Measurements from ENCODE around the gene C19orf18.
"Not testable (repeated sequence)": the region's sequence is repeated elsewhere in the genome, so short reads cannot be mapped to it uniquely, and the experiment has no call there.

Gene C19orf18

GRCh38 chr19:57974434-57974833 is at the start of gene C19orf18:
Gene C19orf18 (minus strand): TSS chr19:57974534. CDS start chr19:57974432, 102 bp downstream.
- no peak for DNase-seq (ENCODE audit: low spot score)

- no peak for DNase-seq (ENCODE audit: low spot score)
Measured at GRCh38 chr19:58022283-58022660, 47.9 kb upstream of the C19orf18 start.

DNA sequence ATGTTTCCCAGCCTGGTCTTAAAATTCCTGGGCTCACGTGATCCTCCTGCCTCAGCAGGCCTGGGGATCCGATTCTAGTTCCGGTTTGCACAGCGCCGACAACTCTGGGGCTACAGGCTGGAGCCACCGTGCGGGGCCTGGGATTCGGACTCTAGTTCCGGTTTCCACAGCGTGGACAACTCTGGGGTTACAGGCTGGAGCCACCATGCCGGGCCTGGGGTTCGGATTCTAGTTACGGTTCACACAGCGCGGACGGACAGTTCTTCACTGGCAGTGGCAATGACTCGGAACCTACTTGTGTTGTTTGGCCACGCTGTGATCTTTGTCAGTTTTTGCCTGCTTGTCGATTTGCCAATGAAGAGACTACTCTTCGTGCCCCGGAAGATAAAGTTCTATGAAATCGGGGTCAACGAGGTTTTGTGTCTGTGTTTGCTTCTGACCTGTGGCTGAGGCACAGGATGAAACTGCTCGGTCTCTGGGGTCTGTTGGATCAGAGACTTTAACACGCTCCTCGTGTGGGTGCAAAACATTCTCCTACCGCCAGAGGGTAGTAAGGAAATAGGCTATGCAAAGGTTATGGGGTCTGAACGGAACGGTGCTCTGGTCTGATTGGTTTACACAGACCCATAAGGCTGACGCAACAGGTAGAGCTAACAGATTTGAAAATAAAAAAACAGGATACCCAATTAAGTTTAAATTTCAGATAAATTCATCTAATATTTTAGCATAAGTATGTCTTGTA is 47.4 kb upstream of the C19orf18 start:
- peak; percentile 82 for DNase-seq (ENCODE audit: low spot score)

DNA sequence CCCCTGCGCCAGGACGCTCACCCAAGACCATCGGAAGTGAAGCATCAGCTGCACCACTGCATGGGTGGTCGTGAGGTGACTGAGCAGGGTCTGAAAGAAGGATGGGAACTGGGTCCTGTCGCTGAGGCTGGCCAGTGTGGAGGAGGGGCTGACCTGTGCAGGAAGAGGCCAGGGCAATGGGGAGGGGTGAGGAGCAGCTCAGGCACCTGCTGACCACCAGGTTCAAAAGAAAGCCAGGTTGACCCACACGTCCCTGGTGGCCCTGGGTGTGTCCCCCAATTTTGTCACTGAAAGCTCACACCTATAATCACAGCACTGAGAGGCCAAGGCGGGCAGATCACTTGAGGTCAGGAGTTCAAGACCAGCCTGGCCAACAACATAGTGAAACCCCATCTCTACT is 45.8 kb upstream of the C19orf18 start:
- no peak for DNase-seq (ENCODE audit: low spot score)

GRCh38 chr19:58014141-58014540 is 39.8 kb upstream of the C19orf18 start:
- no peak for DNase-seq (ENCODE audit: low spot score)

- no peak for DNase-seq (ENCODE audit: low spot score)
Measured at GRCh38 chr19:58010507-58010906, 36.2 kb upstream of the C19orf18 start.

DNA sequence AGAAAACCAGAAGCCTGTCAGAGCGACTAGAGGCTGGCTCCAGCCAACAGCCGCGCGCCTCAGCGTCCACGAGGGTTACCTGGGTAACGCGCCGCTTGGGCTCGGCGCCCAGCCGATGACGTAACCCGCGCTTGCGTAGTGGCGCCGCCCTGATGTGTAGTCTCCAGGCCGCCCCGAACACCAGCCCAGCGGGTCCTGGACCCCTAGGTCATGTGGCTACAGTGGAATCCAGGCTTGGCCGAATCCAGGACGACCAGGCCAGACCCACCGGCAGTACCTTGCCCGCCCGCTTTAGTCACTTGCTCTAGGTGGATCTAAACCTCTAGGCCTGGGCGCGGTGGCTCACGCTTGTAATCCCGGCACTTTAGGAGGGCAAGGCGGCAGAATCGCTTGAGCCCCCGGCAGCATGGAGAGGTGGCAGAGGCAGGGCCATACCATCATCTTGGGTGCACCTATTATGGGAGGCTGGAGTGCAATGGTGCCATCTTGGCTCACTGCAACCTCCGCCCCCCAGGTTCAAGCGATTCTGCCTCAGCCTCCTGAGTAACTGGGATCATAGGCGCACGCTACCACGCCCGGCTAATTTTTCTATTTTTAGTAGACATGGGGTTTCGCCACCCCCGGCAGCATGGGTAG is 35.5 kb upstream of the C19orf18 start:
- DNase-seq (ENCODE audit: low spot score): peak; percentile 86

DNA sequence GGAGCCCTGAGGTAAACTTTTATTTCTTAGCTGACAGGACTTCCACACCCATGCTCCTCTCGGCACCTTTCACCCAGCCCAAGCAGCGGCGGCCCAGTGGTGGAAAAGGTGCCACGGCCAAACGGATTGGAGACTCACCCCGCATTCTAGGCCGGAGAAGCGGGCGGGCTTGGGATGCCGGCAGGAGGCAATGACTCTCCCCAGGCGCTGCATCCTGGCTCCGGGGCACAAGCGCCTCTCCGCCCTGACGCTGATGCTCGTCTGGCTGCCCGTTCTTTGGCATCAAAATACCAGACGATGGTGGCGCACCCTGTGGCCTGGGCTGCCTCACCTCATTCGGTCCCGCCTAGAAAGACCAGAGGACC is 34.9 kb upstream of the C19orf18 start:
- DNase-seq (ENCODE audit: low spot score): no peak

GRCh38 chr19:58008877-58009276 is 34.5 kb upstream of the C19orf18 start:
- not testable (repeated sequence) for DNase-seq (ENCODE audit: low spot score)

DNA sequence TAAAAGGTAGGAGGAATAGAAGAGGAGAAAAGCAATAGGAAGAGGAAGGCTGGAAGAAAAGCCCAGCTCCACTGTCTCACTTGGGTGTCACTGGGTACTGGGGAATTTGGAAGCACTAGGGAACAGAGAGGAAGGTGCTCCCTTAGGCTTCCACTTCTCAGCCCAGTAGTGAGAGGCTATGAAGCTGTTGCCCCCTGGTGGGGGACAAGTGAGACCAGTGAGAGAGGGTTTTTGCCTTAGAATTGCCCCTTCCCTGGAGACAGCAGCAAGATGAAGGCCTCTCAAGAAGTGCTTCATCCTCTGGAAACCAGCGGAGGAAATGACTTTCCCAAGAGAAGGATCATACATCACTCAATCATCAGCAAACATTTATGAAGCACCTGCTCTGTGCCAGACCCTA is 33.0 kb upstream of the C19orf18 start:
- DNase-seq (ENCODE audit: low spot score): no peak

GRCh38 chr19:58003174-58003828 is 29.0 kb upstream of the C19orf18 start:
- peak; percentile 8 for DNase-seq (ENCODE audit: low spot score)

DNA sequence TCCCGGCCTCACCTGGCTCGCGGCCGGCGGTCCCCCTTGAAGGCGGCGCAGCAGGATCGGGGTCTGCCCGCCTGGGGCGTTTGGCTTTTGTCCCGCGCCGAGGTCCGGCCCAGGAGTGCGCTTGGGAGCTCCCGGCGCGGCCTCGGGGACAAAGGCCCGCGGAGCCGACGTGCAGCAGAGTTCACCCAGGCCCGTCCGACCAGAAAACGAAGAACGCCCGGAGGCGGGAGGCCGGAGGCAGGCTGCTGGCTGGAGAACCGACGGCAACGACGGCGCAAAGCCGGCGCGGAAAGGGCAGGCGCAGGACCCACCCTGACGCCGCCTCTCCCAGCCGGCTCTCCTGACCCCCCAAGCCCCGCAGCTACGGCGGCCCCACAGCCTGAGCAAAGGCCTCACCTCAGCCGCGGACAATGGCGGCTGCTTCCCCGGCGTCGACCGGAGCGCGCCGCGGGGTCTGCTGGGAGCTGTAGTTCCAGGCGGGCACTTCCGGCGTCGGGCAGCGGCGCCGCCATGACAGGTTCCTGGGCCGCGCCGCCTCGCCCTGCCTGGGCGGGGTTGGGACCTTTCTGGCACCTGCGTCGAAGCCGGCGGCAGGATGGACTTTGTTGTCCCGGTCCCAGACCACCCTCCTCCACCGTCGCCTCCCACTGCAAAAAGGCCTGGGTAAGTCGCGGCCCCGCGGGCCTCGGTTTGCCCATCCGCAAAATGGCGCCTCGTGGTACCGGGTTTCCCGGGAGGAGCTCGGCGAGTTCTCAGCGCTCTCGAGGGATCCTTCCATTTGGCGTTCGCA is 28.2 kb upstream of the C19orf18 start, which contains the start of gene ZNF606:
ZNF606 (minus strand) TSS at position 437 of the 790 bp plus-strand sequence. CDS start 1,501 bp downstream, outside the sequence.
- DNase-seq (ENCODE audit: low spot score): peak; percentile 81

DNA sequence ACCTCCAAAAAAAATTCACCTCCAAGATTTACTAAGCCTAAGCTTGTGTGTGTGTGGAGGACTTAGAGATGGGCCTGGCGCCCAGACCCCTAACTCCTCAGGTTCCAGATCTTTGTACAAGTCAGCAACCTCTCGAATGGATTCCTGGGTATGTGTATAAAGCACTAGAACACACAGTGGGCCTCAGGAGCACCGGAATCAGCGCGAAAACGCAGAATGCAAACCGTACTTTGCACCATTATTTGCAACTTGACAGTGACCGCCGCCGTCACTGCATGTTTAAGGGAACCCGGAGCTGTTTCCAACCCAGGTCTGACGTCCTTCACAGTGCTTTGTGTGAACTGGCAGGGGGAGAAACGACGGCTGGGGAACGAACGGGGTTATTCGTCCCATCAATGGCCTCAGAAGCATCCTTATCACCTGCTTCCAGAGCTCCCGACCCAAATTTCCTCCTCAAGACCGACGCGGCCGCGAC is 27.6 kb upstream of the C19orf18 start:
- peak; percentile 17 for DNase-seq (ENCODE audit: low spot score)

DNA sequence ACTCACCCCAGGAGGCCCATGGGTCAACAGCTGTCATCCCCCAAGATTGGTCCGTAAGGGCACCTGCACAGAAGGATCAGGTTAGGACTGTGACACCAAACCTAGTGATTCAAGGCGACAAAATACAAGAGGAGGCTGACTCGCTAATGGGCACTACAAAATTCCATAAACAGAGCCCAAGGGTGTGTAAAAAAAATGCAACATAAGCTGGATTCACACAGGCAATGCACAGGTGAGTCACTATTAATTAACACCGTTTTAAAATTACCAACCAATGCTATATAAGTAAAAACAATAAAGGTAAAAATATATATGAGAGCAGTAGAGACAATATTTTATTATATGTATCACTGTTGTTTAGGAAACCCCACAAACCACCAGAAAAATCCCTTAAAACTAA is 26.3 kb upstream of the C19orf18 start:
- DNase-seq (ENCODE audit: low spot score): no peak

DNA sequence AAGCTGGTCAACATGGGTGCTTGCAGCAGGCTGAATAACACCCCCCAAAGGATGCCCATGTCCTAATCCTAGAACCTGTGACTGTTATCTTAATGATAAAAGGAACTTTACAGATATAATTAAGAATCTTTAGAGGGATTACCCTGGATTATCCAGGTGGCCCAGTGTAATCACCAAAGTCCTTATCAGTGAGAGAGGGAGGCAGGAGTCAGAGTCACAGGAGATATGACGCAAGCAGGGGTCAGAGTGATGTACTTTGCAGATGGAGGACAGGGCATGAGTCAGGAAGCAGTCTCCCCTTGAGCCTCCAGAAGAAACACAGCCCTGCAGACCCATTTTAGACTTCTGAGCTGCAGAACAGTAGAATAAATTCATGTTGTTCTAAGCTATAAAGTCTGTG is 18.5 kb upstream of the C19orf18 start:
- no peak for DNase-seq (ENCODE audit: low spot score)

DNA sequence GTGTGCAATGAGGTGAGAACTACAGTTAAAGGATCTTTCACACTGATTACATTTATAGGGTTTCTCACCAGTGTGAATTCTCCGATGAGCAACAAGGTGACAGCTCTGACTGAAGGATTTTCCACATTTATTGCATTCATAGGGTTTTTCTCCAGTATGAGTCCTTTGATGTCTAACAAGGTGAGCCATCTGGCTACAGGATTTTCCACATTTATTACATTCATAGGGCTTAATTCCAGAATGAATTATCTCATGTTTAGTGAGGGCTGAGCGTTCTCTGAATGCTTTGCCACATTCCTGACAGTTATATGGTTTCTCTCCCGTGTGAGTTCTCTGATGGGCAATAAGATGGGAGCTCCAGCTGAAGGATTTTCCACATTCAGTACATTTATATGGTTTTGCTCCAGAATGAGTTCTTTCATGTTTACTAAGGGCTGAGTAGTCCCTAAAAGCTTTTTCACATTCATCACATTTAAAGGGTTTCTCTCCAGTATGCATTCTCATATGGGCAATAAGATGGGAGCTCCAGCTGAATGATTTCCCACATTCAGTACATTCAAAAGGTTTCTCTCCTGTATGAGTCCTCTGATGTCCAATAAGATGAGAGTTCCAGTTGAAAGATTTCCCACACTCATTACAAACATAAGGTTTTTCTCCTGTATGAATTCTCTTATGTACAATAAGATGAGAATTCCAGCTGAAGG is 4.4 kb upstream of the C19orf18 start:
- no peak for DNase-seq (ENCODE audit: low spot score)

GRCh38 chr19:57964761-57965160 is 9.6 kb downstream of the C19orf18 start:
- DNase-seq (ENCODE audit: low spot score): no peak

DNA sequence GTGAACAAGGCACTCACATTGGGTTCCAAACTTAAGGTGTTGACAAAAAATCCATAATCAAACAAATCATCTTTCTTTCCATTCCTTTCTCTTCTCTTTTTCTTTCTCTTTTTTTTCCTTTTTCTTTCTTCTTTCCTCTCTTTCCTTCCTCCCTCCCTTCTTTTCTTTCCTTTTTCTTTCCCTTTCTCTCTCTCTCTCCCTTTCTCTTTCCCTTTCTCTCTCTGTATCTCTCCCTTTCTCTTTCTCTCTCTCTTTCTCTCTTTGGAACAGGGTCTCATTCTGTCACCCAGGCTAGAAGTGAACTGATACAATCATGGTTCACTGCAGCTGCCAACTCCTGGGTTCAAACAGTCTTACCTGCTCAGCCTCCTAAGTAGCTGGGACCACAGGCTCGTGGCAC is 12.5 kb downstream of the C19orf18 start:
- DNase-seq (ENCODE audit: low spot score): no peak

DNA sequence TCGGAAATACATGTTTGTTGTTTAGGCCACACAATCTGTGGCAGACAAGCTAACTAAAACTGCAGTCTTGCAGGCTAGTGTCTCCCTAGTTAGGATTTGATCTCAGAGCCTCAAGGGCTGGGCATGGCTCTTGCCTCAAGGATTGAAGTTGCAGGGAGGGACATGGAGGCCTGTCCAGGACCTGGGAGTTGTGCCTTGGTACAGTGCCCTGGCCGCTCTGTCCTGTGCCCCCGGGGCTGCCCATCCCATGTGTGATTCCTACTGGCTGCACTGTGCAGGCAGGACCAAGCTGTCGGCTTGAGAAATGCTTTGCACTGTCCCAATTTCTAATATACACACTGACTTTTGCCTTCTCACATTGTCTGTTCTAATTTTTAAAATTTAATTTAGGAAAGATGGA is 19.3 kb downstream of the C19orf18 start:
- no peak for DNase-seq (ENCODE audit: low spot score)

DNA sequence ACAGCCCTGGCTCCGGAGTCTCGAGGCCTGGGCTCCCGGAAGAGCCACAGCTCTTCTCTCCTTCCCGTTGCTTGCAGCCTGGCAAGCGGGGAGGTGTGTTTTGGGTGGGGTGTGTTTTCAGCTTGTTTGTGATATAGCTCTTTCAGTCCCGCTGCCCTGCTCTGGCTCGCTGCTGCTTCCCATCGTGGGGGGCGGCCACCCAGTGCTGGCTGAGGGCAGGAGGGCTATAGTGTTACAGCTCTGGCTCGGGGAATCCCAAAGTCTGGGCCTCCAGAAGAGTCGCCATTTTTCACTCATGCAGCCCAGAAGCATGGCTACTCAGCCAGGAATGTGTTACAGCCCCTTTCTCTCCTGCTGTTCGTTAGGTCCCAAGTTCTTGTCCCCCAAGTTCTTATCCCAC is 24.6 kb downstream of the C19orf18 start:
- no peak for DNase-seq (ENCODE audit: low spot score)

- DNase-seq (ENCODE audit: low spot score): no peak
Measured at GRCh38 chr19:57949296-57949695, 25.0 kb downstream of the C19orf18 start.

Measured in globus pallidus (tissue), 1 donor.